DMS53 treated with DMSO at 0.1 percent for 48 hours (cell line): Measurements from ENCODE around the gene ZNF649.
"Not testable (repeated sequence)": the region's sequence is repeated elsewhere in the genome, so short reads cannot be mapped to it uniquely, and the experiment has no call there.

Experiments used
- DNase-seq: peaks from one replicate; lab custom pipeline; 2025; ENCODE audit not compliant: unreplicated experiment; lab: John Stamatoyannopoulos, UW

The ZNF649 gene

DNA sequence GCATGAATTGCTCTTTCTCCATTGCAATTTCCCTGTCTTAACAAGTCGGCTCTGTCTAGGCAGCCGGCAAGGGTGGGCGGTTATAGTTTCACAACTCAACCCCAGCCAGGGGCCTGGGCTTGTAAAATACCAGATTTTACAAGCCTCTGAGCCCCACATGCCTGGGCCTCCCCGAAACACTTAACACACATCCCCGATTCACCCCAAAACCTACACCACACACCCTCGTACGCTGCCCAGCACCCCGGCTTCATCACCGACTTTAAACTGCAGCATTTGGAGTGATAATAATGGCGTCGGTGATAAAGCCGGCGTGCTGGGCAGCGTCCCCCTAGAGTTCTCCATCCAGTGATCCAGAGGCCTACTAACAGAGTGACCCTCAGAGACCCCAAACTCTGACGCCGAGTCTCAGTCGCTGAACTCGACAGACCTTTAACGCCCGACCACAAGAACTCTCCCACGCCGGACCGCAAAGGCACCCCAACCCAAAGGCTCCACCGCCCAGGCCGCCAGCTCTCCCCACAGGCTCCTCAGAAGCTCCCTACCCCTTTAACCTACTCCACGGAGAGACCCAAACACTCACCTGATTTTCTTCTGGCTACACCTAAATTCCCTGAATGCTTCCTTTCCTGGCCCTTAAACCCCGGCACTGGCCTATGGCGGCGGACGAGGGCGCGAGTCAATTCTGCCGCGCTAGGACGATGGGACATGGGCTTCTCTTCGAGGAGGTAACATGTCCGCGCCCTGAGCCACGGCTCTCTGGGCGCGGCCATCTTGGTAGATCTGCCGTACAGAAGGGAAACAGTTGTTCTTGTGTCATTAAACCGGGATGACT lies at the start of gene ZNF649:
TSS of gene ZNF649 (minus strand) at position 687 of the 835 bp plus-strand sequence. CDS start 4,910 bp downstream, outside the sequence.
- peak; percentile 85 for DNase-seq

- no peak for DNase-seq
Measured at GRCh38 chr19:51948975-51949374, 44.2 kb upstream of the ZNF649 start.

DNA sequence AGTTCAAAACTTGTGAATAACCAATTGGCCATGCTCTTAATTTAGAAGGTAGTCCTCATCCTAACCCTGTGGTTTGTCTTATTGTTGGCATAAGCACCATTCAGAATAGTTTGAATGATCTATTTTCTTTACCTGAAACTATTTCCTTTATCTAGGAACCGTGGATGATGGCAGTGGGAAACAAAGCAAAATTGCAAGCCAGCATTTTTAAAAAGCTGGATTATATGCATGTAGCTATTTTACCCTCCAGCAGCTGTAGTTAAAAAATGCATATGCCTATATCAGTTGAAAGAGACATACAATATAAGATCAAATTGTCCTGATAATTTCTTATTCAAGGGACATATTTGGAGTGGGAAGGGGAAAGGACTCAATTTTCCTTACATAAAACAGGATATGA lies 41.8 kb upstream of the ZNF649 start:
- DNase-seq: no peak

GRCh38 chr19:51944798-51945552 lies 40.2 kb upstream of the ZNF649 start:
- no peak for DNase-seq

DNA sequence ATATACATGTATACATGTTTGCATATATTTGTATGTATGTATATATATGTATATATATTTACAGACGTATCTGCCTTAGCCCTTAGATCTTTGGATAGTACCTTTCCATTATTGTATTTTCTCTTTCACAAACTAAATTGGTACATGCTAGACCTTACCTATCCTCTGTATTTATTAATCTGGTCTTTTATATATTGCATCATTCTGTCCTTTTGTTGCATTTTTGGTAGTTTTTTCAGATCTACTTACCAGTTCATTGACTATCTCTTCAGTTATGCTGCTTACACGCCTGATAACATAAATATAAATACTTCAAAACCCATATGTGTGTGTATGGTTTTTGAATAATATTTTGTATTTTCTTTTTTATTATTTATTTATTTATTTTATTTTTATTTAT lies 34.1 kb upstream of the ZNF649 start:
- DNase-seq: no peak

DNA sequence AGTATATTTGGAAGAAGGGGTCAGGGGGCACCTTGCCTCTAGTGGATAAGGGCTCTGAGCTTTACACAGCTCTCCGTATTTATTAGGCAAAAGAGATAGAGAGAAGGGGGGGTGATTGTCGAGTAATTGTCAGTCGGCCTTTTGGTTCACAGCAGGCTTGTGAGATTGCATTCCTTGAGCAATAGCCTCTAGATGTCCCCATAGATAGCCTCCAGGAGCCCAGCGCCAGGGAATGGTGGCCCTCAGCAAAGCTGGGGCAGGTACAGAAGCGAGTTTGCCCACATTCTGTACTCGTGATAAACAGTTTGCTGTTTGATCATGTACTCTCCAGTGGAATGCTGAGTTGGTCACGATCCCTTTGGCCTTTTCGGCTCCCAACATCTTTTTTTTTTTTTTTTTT lies 27.1 kb upstream of the ZNF649 start:
- no peak for DNase-seq

- DNase-seq: no peak
Measured at GRCh38 chr19:51927859-51928258, 23.0 kb upstream of the ZNF649 start.

- DNase-seq: peak; percentile 91
Measured at GRCh38 chr19:51926784-51927741, 22.2 kb upstream of the ZNF649 start, which contains the start of gene ZNF613. ZNF613 (plus strand) TSS chr19:51927472; CDS start chr19:51936221, 8,749 bp downstream.

- no peak for DNase-seq
Measured at GRCh38 chr19:51926426-51926783, 21.6 kb upstream of the ZNF649 start.

- DNase-seq: no peak
Measured at GRCh38 chr19:51921949-51922348, 17.1 kb upstream of the ZNF649 start.

- no peak for DNase-seq
Measured at GRCh38 chr19:51919606-51920005, 14.8 kb upstream of the ZNF649 start.

DNA sequence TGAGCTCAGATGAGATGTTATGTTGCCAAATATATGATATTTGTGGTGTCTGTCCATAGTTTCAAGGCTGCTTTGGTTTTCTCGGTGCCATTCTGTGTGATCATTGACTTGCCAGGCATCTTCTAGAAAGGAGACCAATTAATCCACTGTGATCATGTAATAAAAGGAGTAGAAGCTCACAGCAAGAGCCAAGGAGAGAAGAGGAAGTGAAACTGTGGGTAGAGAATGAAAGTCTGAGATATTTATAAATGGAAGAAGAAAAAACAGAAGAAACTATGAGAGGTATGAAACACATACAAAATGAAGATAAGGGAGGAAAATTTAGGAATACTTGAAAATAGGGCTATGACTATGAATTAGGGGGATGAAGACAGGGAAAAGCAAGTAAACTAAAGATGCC lies 11.3 kb upstream of the ZNF649 start:
- no peak for DNase-seq

GRCh38 chr19:51915324-51915867 lies 10.6 kb upstream of the ZNF649 start:
- no peak for DNase-seq

- DNase-seq: not testable (repeated sequence)
Measured at GRCh38 chr19:51907981-51908380, 3.2 kb upstream of the ZNF649 start.

GRCh38 chr19:51906108-51906507 lies 1.3 kb upstream of the ZNF649 start:
- not testable (repeated sequence) for DNase-seq

DNA sequence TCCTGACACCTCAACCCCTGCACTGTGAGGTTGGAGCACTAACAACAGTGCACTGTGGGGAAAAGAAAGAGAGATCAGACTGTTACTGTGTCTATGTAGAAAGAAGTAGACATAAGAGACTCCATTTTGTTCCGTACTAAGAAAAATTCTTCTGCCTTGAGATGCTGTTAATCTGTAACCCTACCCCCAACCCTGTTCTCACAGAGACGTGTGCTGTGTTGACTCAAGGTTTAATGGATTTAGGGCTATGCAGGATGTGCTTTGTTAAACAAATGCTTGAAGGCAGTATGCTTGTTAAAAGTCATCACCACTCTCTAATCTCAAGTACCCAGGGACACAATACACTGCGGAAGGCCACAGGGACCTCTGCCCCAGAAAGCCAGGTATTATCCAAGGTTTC lies 822 bp upstream of the ZNF649 start:
- DNase-seq: peak; percentile 27

DNA sequence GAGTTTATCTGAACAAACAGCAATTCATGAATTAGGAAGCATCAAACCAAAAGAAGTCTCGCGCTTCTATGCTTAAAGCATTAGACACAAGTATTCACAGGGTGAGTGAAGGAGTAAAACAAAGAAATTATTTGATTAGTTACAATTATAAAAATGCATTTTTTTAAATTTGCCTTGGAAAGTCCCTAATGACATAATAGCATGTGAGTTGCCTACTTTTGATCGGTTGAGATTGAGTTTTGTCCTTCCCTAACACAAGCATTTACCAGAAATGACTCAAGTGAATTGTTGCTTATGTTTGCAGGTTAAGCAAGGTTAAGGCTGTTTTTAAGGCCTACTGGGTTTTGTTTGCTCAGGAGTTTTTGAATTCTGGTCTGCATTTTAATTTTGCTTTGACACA lies 389 bp upstream of the ZNF649 start:
- no peak for DNase-seq

DNA sequence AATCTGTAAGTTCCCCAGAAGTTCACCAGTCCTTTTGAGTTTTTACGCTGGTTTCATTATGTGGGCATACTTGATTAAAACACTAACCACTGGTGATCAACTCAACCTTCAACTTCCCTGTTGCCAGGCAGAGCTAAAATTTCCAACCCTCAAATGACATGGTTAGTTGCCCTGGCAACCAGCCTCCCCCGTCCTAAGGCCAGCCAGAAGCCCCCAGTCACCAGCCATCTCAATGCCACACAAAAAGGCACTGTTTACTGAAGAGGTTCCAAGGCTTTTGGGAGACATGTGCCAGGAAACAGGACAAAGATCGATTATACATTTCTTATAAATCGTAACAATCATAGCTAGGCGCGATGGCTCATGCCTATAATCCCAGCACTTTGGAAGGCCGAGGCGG lies 1.6 kb downstream of the ZNF649 start:
- no peak for DNase-seq

GRCh38 chr19:51901860-51902259 lies 3.0 kb downstream of the ZNF649 start:
- no peak for DNase-seq

DNA sequence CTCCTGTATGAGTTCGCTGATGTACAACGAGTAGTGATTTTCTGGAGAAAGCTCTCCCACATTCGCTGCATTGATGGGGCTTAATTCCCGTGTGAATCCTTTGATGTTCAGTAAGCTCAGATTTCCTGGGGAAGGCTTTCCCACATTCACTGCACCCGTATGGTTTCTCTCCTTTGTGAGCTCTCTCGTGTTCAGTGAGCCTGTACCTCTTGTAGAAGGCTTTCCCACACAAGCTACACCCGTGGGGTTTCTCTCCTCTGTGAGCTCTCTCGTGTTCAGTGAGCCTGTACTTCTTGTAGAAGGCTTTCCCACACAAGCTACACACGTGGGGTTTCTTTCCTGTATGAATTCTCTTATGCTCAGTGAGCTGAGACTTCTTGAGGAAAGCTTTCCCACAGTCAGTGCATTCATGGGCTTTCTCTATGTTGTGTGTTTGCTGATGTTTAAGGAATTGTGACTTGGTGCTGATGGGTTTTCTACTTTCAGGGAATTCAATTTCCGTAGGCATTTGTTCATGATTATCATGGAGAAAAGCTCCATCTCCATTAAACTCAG lies 13.5 kb downstream of the ZNF649 start:
- DNase-seq: no peak
